ENCODE measurements around the gene UBE2N. TPM values are rescaled to one million over a fixed set of nuclear protein-coding genes. Genes with fewer than 3 reads are reported as not detected.

The UBE2N gene
- polyA plus RNA-seq, 1 donor = 92.0 TPM

- no peak for DNase-seq (ENCODE audit: low read depth)
These were observed 85.5 kb downstream of the UBE2N start for GRCh38 chr12:93356214-93356613.

Other genes with a start within 250 kb of the UBE2N start
- gene NUDT4, start 64.0 kb downstream of the UBE2N start, polyA plus RNA-seq (ENCODE audit: insufficient read length) = 74.8 TPM
- 40.6 TPM for gene MRPL42, start 25.6 kb upstream of the UBE2N start, polyA plus RNA-seq (ENCODE audit: insufficient read length)
- 14.8 TPM for gene SOCS2, start 130.7 kb upstream of the UBE2N start, polyA plus RNA-seq (ENCODE audit: insufficient read length)
- gene CRADD, start 235.4 kb upstream of the UBE2N start, polyA plus RNA-seq (ENCODE audit: insufficient read length) = 13.7 TPM